Body of pancreas (tissue), 4 donors: ENCODE data around the gene HSBP1L1. TPM values are rescaled to one million over a fixed set of nuclear protein-coding genes. Genes with fewer than 3 reads are reported as not detected.
A peak's percentile ranks its signal among the peaks of the same experiment; 100 is the strongest.

ENCODE experiments used
- ATAC-seq: fragments of 150-250 bp; one replicate; pipeline ENCODE4 v1.9.1; 2016
- DNase-seq, 4 donors: peaks; one replicate each; pipeline ENCODE4 v3.0.0-alpha.2; 2019
- H3K27ac ChIP-seq, 4 donors: fragments of 200-600 bp; sonication (generic); 1 replicate in 3 of 4; 2 replicates in 1 of 4; pipeline versions ENCODE4 v1.5.1 to v1.6.1; 2016 to 2019; ENCODE audit warnings: mild to moderate bottlenecking in 1 of 4, mixed read lengths in 1 of 4, moderate library complexity in 1 of 4
- H3K27me3 ChIP-seq, 2 donors: fragments of 200-600 bp; sonication (generic); one replicate each; pipeline ENCODE4 v1.6.0; 2016; ENCODE audit warnings: mild to moderate bottlenecking in 1 of 2
- H3K36me3 ChIP-seq, 2 donors: fragments of 200-600 bp; sonication (generic); replicated peaks in 1 of 2; 2 replicates each; pipeline ENCODE4 v1.5.1; 2016; ENCODE audit warnings: low read depth in 2 of 2; ENCODE audit not compliant: insufficient read depth in 1 of 2
- H3K4me1 ChIP-seq: fragments of 200-600 bp; sonication (generic); one replicate; pipeline ENCODE4 v1.6.0; 2016
- H3K4me3 ChIP-seq, 2 donors: fragments of 200-600 bp; sonication (generic); 1 replicate in 1 of 2; 2 replicates in 1 of 2; pipeline ENCODE4 v1.5.1; 2016 to 2019
- H3K9me3 ChIP-seq, 3 donors: fragments of 200-600 bp; sonication (generic); 1 replicate in 2 of 3; 2 replicates in 1 of 3; pipeline ENCODE4 v1.5.1; 2016
- CTCF ChIP-seq, 7 experiments: fragments of 450-650 bp in 4 of 7; fragments of 200-600 bp in 3 of 7; sonication (generic) in 3 of 7; IDR thresholded peaks; one replicate each; pipeline ENCODE4 v1.5.1; 2016 to 2019; ENCODE audit warnings: antibody characterized with exemption in 7 of 7
- POLR2A ChIP-seq, 3 donors: fragments of 450-650 bp; IDR thresholded peaks; one replicate each; pipeline ENCODE4 v1.6.1; 2016; ENCODE audit warnings: antibody characterized with exemption in 3 of 3, mild to moderate bottlenecking in 2 of 3
- WGBS, 2 donors: methylation state at CpG; one replicate each; pipeline ENCODE4 v1.1.5; 2017; 5-methylcytosine and 5-hydroxymethylcytosine counted together
- intact Hi-C: fragments of 100-400 bp; cut with DNase I; formaldehyde crosslinking; loops from one replicate; pipeline ENCODE4 v1.15.1; 2023
- total RNA-seq, 2 donors: library from RNA; depleted of rRNA; stranded (reverse); fragments of >200 nt; gene quantifications; one replicate each; pipeline ENCODE4 v1.1.0, GENCODE V29; 2016

Gene HSBP1L1
- total RNA-seq, 2 donors from 2014 or later = 14.8 to 22.1 TPM

- Histone ChIP-seq H3K27me3 (no peaks in the 10 kb centered on the region), H3K4me1 (peaks cover 34% of the 10 kb centered on the region), H3K4me3 (no peak overlapping the region), H3K9me3 (no peaks in the 10 kb centered on the region), H3K27ac (no peak overlapping the region), H3K36me3 (no peaks in the 10 kb centered on the region)
- DNase-seq (peak in 2 of 4 donors; percentile 0 to 7), ATAC-seq (no peak)
- 90 to 95% methylated on average over 23 to 25 of the region's 25 CpGs for WGBS, 2 donors
- intact Hi-C loops = loop anchor here (10.0 kb wide), 1 partner anchor 48 kb away; the partner anchor contains the start of gene TXNL4A
- TF ChIP-seq POLR2A (IDR thresholded peaks at IDR 0.05) = no peak
- TF ChIP-seq CTCF (IDR thresholded peaks at IDR 0.05) = no peak
These were observed 27.2 kb upstream of the HSBP1L1 start for GRCh38 chr18:79937103-79937860.

- Histone ChIP-seq H3K27me3 (no peaks in the 10 kb centered on the region), H3K9me3 (no peaks in the 10 kb centered on the region), H3K4me1 (peaks cover 41% of the 10 kb centered on the region), H3K4me3 (no peak overlapping the region), H3K36me3 (peaks cover 6% of the 10 kb centered on the region in 2 donors), H3K27ac (no peak overlapping the region)
- 90 to 91% methylated on average over 9 of the region's 9 CpGs for WGBS, 2 donors
- intact Hi-C loops = loop anchor here (10.0 kb wide), 1 partner anchor 47 kb away; the partner anchor contains the start of gene TXNL4A
- no peak for TF ChIP-seq POLR2A (IDR thresholded peaks at IDR 0.05)
- no peak for TF ChIP-seq CTCF (IDR thresholded peaks at IDR 0.05)
- DNase-seq (peak in 1 of 4 donors; percentile 2), ATAC-seq (no peak)
These were observed 26.2 kb upstream of the HSBP1L1 start for GRCh38 chr18:79938196-79938595.

DNA sequence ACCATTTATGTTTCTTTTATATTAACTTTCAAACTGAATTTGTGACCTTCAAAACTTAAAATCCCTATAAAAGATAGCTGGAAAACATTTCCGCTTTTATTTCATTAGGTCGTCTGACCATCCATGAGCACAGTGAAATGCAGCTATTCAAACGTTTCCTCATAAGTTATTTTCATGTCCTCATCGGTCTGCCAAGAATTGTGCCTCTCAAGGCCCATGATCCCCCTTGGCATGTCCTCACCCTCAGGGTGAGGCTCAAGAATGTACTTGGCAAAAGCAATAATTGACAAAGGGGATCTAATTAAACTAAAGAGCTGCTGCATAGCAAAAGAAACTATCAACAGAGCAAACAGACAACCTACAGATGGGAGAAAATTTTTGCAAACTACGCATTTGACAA lies 25.3 kb upstream of the HSBP1L1 start:
- intact Hi-C loops = loop anchor here (10.0 kb wide), 1 partner anchor 46 kb away; the partner anchor contains the start of gene TXNL4A
- no peaks in the 10 kb centered on the region for H3K9me3 ChIP-seq
- 72 to 74% methylated on average over 5 of the region's 5 CpGs for WGBS, 2 donors
- H3K27me3 ChIP-seq = no peaks in the 10 kb centered on the region
- ATAC-seq (no peak), DNase-seq (peak in 1 of 4 donors; percentile 1)
- H3K27ac ChIP-seq = no peak overlapping the region
- no peak overlapping the region for H3K4me3 ChIP-seq
- H3K4me1 ChIP-seq = peaks cover 43% of the 10 kb centered on the region
- H3K36me3 ChIP-seq = peaks cover 6% of the 10 kb centered on the region in 2 donors
- TF ChIP-seq POLR2A (IDR thresholded peaks at IDR 0.05) (no peak), CTCF (IDR thresholded peaks at IDR 0.05) (no peak)

DNA sequence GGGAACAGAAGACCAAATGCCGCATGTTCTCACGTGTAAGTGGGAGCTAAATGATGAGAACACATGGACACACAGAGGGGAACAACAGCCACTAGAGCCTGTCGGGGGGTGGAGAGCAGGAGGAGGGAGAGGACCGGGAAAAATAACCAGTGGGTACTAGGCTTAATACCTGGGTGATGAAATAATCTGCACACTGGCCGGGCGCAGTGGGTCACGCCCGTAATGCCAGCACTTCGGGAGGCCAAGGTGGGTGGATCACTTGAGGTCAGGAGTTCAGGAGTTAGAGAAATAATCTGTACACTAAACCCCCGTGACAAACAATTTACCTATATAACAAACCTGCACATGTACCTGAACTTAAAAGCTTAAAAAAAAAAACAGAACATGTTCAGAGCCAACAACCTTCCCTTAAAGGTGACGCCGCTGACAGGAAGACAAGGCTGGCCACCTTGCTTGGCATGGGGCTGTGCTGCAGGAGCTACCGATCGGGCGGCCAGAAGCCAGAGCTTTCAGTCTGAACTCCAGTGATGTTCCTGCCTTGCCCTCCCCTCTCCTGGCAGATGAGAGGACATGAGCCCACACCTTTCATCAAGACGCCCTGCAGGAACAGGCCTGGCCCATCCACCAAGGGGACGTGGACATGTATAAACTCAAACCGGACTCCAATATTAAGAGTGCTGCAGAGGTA lies 24.2 kb upstream of the HSBP1L1 start:
- no peak overlapping the region for H3K4me3 ChIP-seq
- H3K27me3 ChIP-seq = no peaks in the 10 kb centered on the region
- whole genome bisulfite sequencing, 2 donors = 91 to 92% methylated on average over 18 of the region's 18 CpGs
- no peak for TF ChIP-seq CTCF (IDR thresholded peaks at IDR 0.05)
- no peak for TF ChIP-seq POLR2A (IDR thresholded peaks at IDR 0.05)
- H3K27ac ChIP-seq = no peak overlapping the region
- peaks cover 43% of the 10 kb centered on the region for H3K4me1 ChIP-seq
- peaks cover 6% of the 10 kb centered on the region in 2 donors for H3K36me3 ChIP-seq
- DNase-seq (peak in 2 of 4 donors; percentile 2 to 9), ATAC-seq (no peak)
- no peaks in the 10 kb centered on the region for H3K9me3 ChIP-seq
- intact Hi-C loops = loop anchor here (10.0 kb wide), 1 partner anchor 85 kb away; no protein-coding TSS in a partner anchor
